ENCODE results near the gene SMPD3.

SMPD3 gene

GRCh38 chr16:68470461-68471150 is 22.3 kb upstream of the SMPD3 start:
- DNase-seq = no peak

DNA sequence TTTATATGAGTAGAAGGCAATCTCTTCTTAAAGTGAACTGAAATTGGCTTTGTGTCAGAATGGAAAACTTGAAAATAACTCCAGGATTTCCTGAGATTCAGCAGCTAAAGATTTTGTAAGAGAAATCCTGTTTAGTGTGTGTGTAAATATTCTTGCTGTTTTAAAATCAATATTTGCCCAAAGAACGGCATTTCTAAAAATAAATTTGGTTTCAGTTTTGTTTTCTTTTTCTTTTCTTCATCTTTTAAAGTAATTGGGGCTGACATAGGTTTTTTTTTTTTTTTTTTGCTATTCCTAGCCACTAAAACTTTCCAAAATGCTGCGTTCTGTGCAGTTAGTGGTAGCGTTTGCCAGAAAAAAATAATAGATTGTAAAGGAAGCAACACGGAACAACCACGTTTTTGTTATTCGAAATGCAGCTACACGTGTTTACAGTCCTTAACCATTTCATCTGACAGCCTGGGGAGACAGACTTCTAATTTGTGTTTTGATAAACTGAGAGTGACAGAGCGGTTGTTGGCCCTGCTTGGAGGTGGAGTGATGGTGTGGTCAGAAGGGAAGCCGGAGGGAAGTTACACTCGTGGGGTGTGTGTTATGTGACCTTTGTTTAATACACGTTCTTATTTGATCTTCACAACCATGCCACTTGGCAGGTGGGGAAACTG is 21.6 kb upstream of the SMPD3 start:
- DNase-seq = no peak

GRCh38 chr16:68468842-68469241 is 20.5 kb upstream of the SMPD3 start:
- DNase-seq = no peak

GRCh38 chr16:68466174-68466573 is 17.9 kb upstream of the SMPD3 start:
- no peak for DNase-seq

GRCh38 chr16:68463904-68464303 is 15.6 kb upstream of the SMPD3 start:
- DNase-seq = no peak

GRCh38 chr16:68460067-68460466 is 11.8 kb upstream of the SMPD3 start:
- DNase-seq = no peak

GRCh38 chr16:68459457-68459856 is 11.1 kb upstream of the SMPD3 start:
- DNase-seq = no peak

- no peak for DNase-seq
These were observed 10.2 kb upstream of the SMPD3 start for GRCh38 chr16:68458551-68458950.

- no peak for DNase-seq
These were observed 9.8 kb upstream of the SMPD3 start for GRCh38 chr16:68458101-68458500.

- DNase-seq = no peak
These were observed 7.3 kb upstream of the SMPD3 start for GRCh38 chr16:68455631-68456030.

- DNase-seq = no peak
These were observed 6.7 kb upstream of the SMPD3 start for GRCh38 chr16:68454920-68455435.

DNA sequence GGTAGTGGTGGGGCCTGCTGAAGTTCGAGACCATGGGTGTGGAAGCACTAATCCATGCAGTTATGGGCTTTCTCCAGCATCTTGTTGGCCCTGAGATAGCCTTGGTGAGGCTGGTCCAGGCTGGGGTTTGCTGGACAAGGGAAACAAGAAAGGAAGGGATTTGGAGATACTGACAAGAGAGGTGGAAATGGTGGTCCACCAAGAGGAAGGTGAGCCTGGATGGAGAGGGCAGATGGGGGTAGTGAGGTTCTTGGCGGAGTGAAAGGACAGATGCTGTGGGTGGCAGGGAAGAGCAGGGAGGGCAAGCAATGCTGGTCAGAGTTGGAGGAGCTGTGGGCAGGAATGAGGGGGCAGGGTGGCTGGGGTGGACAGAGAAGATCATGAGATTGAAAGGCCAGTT is 5.5 kb upstream of the SMPD3 start:
- no peak for DNase-seq

DNA sequence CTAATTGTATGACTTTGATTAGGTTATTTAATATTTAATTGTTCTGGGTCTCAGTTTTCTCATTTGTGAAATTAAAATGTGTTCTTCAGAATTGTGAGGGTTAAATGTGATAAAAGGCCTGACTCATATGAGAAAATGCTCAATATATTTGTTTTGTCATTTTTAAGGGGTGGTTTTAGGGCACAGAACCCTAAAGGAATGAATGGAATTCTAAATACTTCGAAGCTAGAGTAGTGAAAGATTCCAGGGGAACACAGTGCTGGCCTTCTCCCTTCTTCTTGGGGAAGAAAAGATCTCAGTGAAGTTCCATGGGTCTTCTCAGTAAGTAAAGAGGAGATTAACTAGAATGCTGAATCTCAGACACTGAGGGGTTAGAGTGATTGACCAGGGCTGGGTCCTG is 3.9 kb upstream of the SMPD3 start:
- DNase-seq = no peak

DNA sequence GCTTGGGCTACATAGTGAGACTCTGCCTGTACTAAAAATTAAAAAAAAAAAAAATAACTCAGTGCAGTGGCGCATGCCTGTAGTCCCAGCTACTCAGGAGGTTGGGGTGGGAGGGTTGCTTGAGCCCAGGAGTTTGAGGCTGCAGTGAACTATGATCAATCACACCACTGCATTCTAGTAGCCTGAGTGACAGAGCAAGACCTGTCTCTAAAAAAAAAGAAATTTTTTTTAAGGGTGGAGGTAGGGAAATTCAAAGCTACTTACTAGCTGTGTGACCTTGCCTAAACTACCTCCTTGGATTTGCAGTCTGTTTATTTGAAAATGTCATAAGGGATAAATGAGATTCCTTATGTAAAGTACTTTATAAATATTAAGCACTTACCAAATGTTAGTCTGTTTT is 3.4 kb upstream of the SMPD3 start:
- DNase-seq = no peak

- DNase-seq = no peak
These were observed 2.5 kb upstream of the SMPD3 start for GRCh38 chr16:68450741-68451255.

DNA sequence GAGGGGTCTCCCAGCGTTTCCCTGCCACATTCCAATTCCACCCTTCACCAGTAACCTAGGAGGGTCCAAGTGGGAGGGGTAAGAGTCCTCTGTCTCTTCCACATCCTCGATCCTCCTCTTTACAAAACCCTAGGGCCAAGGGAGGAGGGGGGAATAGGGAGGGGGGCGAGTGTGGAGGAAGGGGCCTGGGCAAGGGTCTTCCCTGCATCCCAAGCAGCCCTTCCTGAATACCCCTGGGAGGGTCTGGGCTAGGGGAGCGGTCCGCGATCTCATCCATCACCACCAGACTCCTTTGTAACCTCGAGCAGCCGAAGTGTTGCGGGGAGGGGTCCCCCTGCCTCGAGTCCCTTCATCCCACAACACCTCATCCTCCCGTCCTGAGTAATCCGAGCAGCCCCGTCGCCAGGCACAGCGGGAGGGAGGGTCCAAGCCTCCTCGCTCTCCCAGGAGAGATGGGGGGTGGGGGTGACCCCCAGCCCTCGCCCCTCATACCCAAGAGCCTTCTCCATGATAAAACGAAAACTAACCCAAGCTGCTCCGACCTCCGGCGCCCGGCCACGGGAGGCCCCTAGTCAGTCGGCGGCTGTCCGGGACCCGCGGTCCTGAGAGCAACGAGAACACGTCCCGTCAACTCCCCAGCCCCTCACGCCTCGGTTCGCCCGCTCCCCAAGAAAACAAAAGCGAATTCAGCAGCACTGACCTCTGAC is 502 bp downstream of the SMPD3 start:
- DNase-seq = no peak

GRCh38 chr16:68446681-68447652 is 1.3 kb downstream of the SMPD3 start:
- DNase-seq = no peak

DNA sequence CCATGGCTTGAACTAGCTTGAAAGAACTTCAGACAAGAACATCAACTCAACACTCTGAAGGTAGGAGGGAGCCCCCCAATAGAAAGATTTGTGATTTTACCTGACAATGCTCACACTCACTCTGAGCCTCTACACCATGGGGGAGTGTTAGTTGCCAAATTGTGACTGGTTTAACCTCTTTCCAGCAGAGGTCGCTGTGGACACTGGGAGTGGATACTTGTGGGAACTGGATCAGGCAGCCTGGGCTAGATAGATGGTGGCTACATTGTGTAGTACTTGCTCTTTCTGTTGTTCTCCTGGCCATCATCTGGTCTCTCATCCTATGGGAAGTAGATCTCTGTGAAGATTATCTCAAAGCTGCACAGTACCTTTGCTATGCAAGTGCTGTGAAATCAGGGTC is 2.9 kb downstream of the SMPD3 start:
- DNase-seq = no peak

- DNase-seq = no peak
These were observed 4.2 kb downstream of the SMPD3 start for GRCh38 chr16:68444056-68444657.

- no peak for DNase-seq
These were observed 11.7 kb downstream of the SMPD3 start for GRCh38 chr16:68436581-68436980.

GRCh38 chr16:68434624-68435210 is 13.6 kb downstream of the SMPD3 start:
- no peak for DNase-seq

DNA sequence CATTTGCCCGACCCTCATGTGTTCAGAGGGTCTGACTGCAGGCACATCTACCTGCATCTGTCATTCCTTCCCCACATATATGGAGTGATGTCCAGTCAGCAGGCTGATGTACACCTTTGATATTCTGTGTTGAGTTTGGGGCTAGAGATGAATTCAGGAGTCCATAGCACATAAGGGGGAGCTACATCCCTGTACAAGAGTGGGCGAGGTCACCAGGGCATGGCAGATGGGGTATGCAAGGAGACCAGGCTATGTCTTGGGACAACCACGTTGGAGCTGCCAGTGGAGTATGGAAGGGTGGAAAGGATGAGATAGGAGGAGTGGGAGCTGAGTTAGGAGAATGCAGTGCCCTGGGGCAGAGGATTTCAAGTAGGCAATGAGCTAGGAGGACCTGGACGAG is 15.0 kb downstream of the SMPD3 start:
- DNase-seq = no peak

Data from cortex of kidney (tissue), 1 donor.